Uterus (tissue), 4 donors: ENCODE measurements around the gene KIAA1191. TPM values are rescaled to one million over a fixed set of nuclear protein-coding genes. Genes with fewer than 3 reads are reported as not detected.

Experiments
- DNase-seq, 2 donors: peaks; one replicate each; pipeline ENCODE4 v3.0.0-alpha.2; 2019 to 2020
- H3K27ac ChIP-seq, 2 donors: fragments of 200-600 bp; sonication (generic); 1 replicate in 1 of 2; 2 replicates in 1 of 2; pipeline ENCODE4 v1.5.1; 2016 to 2018
- H3K27me3 ChIP-seq, 2 donors: fragments of 200-600 bp; sonication (generic); one replicate each; pipeline ENCODE4 v1.5.1; 2018 to 2019; ENCODE audit warnings: control low read depth in 1 of 2
- H3K36me3 ChIP-seq, 2 donors: fragments of 200-600 bp; sonication (generic); one replicate each; pipeline ENCODE4 v1.5.1; 2019; ENCODE audit warnings: control low read depth in 1 of 2
- H3K4me1 ChIP-seq, 2 donors: fragments of 200-600 bp; sonication (generic); one replicate each; pipeline ENCODE4 v1.5.1; 2018 to 2019; ENCODE audit warnings: control low read depth in 1 of 2
- H3K4me3 ChIP-seq, 2 donors: fragments of 200-600 bp; sonication (generic); 1 replicate in 1 of 2; 2 replicates in 1 of 2; pipeline ENCODE4 v1.5.1; 2018 to 2019; ENCODE audit warnings: mild to moderate bottlenecking in 1 of 2
- H3K9me3 ChIP-seq, 2 donors: fragments of 200-600 bp; sonication (generic); one replicate each; pipeline ENCODE4 v1.5.1; 2019; ENCODE audit warnings: control low read depth in 1 of 2
- CTCF ChIP-seq, 4 experiments: fragments of 200-600 bp in 2 of 4; fragments of 450-650 bp in 2 of 4; sonication (generic) in 2 of 4; IDR thresholded peaks; one replicate each; pipeline ENCODE4 v1.5.1; 2016 to 2019; ENCODE audit warnings: antibody characterized with exemption in 4 of 4, mild to moderate bottlenecking in 2 of 4, moderate library complexity in 1 of 4
- POLR2A ChIP-seq, 2 donors: fragments of 450-650 bp; IDR thresholded peaks; one replicate each; pipeline ENCODE4 v1.6.1; 2016; ENCODE audit warnings: antibody characterized with exemption in 2 of 2, mild to moderate bottlenecking in 1 of 2, moderate library complexity in 1 of 2
- intact Hi-C: fragments of 100-400 bp; cut with DNase I; formaldehyde crosslinking; loops from one replicate; pipeline ENCODE4 v1.15.1; 2023; ENCODE audit warnings: low total_unique reads
- total RNA-seq, 4 donors: library from RNA; depleted of rRNA in 3 of 4; stranded (reverse); fragments of >200 nt in 3 of 4; gene quantifications; one replicate each; pipeline versions ENCODE4 v1.1.0 to v1.2.4, GENCODE V29; 2014 to 2023
- donor health status: DM: yes; HTN: yes; CAD: no.

KIAA1191 gene
- total RNA-seq, 4 donors from 2014 or later: 57.0 to 112 (median 67.5) TPM

GRCh38 chr5:176388444-176389134 is 27.0 kb upstream of the KIAA1191 start, which contains the start of the genes HIGD2A and NOP16:
TSS of gene HIGD2A (plus strand) at chr5:176388751. CDS start at chr5:176388820, 69 bp downstream.
TSS of gene NOP16 (minus strand) at chr5:176388598. CDS start at chr5:176388539, 59 bp downstream.
- H3K4me3 ChIP-seq: peak within 1 kb of the TSS; percentile 89 to 97
- H3K9me3 ChIP-seq: no peaks in the 10 kb centered on the region
- TF ChIP-seq POLR2A (IDR thresholded peaks at IDR 0.05) (no peak), CTCF (IDR thresholded peaks at IDR 0.05) (peak in 2 of 4 experiments; percentile 22 to 53)
- peak; percentile 98 to 100 for DNase-seq
- intact Hi-C loops: no loop called here
- H3K36me3 ChIP-seq: no peaks in the 10 kb centered on the region
- no peaks in the 10 kb centered on the region for H3K27me3 ChIP-seq
- H3K4me1 ChIP-seq: peaks cover 0 to 5% of the 10 kb centered on the region in 2 donors
- peak within 1 kb of the TSS; percentile 96 to 99 for H3K27ac ChIP-seq

- no peaks in the 10 kb centered on the region for H3K36me3 ChIP-seq
- intact Hi-C loops: no loop called here
- DNase-seq: peak in 1 of 2 donors; percentile 31
Observed at GRCh38 chr5:176388003-176388443, 26.5 kb upstream of the KIAA1191 start.

GRCh38 chr5:176387384-176387925 is 25.9 kb upstream of the KIAA1191 start:
- H3K27ac ChIP-seq: no peak overlapping the region
- TF ChIP-seq CTCF (IDR thresholded peaks at IDR 0.05) (no peak), POLR2A (IDR thresholded peaks at IDR 0.05) (no peak)
- H3K27me3 ChIP-seq: no peaks in the 10 kb centered on the region
- H3K36me3 ChIP-seq: no peaks in the 10 kb centered on the region
- H3K4me3 ChIP-seq: peak overlapping the region; percentile 89 to 97
- peaks cover 0 to 5% of the 10 kb centered on the region in 2 donors for H3K4me1 ChIP-seq
- DNase-seq: no peak
- H3K9me3 ChIP-seq: no peaks in the 10 kb centered on the region
- intact Hi-C loops: no loop called here

More at GRCh38 chr5:176388003-176388443, 26.5 kb upstream of the KIAA1191 start:
- TF ChIP-seq CTCF (IDR thresholded peaks at IDR 0.05): no peak
- TF ChIP-seq POLR2A (IDR thresholded peaks at IDR 0.05): no peak
- peak overlapping the region; percentile 89 to 97 for H3K4me3 ChIP-seq
- peaks cover 0 to 5% of the 10 kb centered on the region in 2 donors for H3K4me1 ChIP-seq
- H3K27me3 ChIP-seq: no peaks in the 10 kb centered on the region
- peak overlapping the region; percentile 96 to 99 for H3K27ac ChIP-seq
- H3K9me3 ChIP-seq: no peaks in the 10 kb centered on the region

GRCh38 chr5:176386491-176386890 is 24.9 kb upstream of the KIAA1191 start:
- DNase-seq: no peak
- TF ChIP-seq POLR2A (IDR thresholded peaks at IDR 0.05) (no peak), CTCF (IDR thresholded peaks at IDR 0.05) (no peak)
- H3K4me1 ChIP-seq: peaks cover 0 to 5% of the 10 kb centered on the region in 2 donors
- no peaks in the 10 kb centered on the region for H3K36me3 ChIP-seq
- intact Hi-C loops: no loop called here
- H3K9me3 ChIP-seq: no peaks in the 10 kb centered on the region
- no peak overlapping the region for H3K27ac ChIP-seq
- H3K4me3 ChIP-seq: no peak overlapping the region
- no peaks in the 10 kb centered on the region for H3K27me3 ChIP-seq

DNA sequence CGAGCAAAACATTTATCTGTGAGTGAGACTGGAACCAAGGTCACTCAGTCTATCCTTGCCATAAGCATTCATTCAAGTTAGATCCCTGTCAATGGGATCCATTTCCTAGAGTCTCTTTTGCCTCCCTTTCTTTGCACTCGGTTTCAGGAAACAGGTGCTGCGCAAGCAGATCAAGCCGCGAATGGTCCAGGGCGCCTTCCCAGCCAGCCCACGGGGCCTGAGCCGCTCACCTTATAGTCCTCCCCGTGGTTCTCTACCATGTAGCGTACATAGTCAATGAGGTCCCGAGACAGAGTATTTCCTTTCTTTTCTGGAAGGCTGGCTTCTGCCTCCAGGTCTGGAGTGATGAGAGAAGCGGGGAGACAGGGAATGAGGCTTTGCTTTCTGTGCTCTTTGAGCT is 23.4 kb upstream of the KIAA1191 start:
- intact Hi-C loops: no loop called here
- Histone ChIP-seq H3K4me1 (peaks cover 0 to 5% of the 10 kb centered on the region in 2 donors), H3K9me3 (no peaks in the 10 kb centered on the region), H3K4me3 (no peak overlapping the region), H3K36me3 (no peaks in the 10 kb centered on the region), H3K27ac (no peak overlapping the region), H3K27me3 (no peaks in the 10 kb centered on the region)
- DNase-seq: no peak
- TF ChIP-seq POLR2A (IDR thresholded peaks at IDR 0.05) (no peak), CTCF (IDR thresholded peaks at IDR 0.05) (no peak)
